ENCODE data around the gene FKBP7.
"Not testable (repeated sequence)": the region's sequence is repeated elsewhere in the genome, so short reads cannot be mapped to it uniquely, and the experiment has no call there.

Gene FKBP7, protein sequence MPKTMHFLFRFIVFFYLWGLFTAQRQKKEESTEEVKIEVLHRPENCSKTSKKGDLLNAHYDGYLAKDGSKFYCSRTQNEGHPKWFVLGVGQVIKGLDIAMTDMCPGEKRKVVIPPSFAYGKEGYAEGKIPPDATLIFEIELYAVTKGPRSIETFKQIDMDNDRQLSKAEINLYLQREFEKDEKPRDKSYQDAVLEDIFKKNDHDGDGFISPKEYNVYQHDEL

DNA sequence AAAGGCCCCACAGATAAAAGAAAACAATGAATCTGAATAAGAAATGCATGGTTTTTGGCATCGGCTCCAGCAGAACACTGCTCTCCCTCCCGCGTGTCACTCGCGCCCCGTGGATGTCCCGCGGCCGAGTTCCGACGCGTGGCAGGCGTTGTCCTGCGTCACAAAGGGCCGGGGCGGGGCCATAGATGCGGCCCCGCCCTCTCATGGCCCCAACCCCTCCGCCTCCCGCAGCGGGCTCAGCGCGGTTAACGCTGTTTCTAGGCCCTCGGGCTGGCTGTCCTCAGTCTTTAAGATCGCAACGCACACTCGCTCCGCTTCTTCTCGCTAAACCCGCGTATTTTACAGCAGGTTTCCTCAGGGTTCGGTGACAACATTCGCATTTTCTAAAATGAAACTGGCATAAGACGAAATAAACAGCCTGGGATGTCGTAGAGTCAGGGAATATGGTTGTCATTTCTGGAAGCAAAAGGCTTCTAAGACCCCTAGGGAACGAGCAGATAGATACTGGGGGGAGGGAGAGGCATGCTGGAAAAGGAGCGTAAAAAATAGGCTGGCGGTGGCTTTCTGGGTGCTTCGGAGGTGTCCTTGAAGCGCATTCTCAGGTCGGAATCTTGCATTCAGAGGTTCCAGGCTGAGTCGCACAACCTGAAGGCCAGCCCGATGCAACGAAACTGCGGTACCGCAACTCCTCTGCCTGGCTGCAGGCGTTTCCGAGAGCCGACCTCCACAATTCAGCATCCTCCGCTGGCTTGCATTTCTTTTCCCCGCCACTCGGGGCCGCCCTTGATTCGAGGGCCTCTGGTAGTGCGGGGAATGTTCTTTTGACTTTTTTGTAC, at the start of gene FKBP7:
FKBP7 (minus strand) TSS at position 162 of the 836 bp plus-strand sequence; CDS start at position 61, 101 bp downstream.
- DNase-seq (ENCODE audit: low read depth, low spot score), result no peak
- peak within 1 kb of the TSS; percentile 49 for H3K27ac ChIP-seq

DNA sequence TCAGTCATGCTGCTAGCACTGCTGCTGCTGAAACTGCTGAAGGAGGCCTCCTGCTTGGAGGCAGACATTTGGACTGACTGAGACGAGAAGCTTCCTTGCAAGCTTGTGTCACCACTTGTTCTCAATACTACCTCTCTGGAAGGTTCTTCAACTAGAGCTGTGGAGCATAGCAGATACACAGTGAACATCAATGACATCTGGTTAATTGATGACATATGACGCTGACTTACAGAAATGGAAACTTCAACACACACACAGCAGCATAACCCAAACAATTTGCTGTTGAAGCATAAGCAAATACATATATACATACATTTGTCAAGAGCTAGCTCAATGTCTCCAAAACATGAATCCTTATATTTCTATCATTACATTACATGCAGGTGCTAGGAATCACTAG, 49.2 kb upstream of the FKBP7 start:
- no peak for DNase-seq (ENCODE audit: low read depth, low spot score)
- no peak overlapping the region for H3K27ac ChIP-seq

DNA sequence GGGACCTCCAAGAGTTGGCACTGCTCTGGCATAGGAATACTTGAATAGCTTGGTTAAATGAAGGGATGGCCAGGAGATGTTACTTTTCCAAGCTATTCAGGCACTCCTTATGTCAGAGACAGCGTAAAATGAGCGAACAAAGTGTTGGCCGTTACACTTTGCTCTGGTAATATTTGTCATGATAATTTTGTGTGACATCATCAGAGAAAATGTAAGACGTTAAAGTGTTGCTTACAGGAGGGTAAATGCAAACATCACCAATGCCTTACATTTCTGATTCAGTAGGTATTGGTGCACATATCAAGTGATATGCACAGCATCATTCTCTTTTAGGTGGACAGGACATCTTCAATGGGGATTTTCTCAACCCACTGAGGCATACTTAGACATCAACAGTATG, 47.9 kb upstream of the FKBP7 start:
- no peak for DNase-seq (ENCODE audit: low read depth, low spot score)
- no peak overlapping the region for H3K27ac ChIP-seq

DNA sequence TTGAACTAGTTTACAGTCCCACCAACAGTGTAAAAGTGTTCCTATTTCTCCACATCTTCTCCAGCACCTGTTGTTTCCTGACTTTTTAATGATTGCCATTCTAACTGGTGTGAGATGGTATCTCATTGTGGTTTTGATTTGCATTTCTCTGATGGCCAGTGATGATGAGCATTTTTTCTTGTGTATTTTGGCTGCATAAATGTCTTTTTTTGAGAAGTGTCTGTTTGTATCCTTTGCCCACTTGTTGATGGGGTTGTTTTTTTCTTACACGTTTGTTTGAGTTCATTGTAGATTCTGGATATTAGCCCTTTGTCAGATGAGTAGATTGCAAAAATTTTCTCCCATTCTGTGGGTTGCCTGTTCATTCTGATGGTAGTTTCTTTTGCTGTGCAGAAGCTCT, 47.1 kb upstream of the FKBP7 start:
- not testable (repeated sequence) for DNase-seq (ENCODE audit: low read depth, low spot score); H3K27ac ChIP-seq

DNA sequence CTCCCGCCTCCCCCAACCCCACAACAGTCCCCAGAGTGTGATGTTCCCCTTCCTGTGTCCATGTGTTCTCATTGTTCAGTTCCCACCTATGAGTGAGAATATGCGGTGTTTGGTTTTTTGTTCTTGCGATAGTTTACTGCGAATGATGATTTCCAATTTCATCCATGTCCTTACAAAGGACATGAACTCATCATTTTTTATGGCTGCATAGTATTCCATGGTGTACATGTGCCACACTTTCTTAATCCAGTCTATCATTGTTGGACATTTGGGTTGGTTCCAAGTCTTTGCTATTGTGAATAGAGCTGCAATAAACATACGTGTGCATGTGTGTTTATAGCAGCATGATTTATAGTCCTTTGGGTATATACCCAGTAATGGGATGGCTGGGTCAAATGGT, 46.6 kb upstream of the FKBP7 start:
- not testable (repeated sequence) for H3K27ac ChIP-seq; DNase-seq (ENCODE audit: low read depth, low spot score)

DNA sequence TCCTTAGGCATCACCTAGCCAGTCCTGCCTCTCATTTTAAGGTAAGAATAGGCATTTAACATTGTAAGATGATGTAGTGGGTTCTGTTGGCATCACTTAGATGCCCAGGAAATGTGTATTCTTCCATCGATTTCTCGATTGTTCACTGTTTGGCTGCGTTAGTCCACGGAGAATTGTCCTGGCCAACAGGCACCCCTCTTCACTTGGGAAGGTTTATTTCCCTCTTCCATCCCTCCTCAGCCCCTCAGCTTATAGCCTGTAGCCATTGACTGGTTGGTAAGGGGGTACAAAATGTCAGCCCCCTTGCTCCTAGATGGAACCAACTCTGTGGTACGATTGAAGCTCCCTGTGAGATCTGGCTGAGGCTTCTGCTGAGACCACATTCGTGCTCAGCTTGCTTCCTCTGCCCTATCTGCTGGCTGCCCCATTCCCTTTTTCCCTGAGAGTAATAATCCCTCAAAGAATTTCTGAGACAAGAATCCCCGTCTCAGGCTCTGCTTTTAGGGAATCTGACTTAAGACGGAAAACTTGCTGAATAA, 45.3 kb upstream of the FKBP7 start:
- no peak for DNase-seq (ENCODE audit: low read depth, low spot score)

DNA sequence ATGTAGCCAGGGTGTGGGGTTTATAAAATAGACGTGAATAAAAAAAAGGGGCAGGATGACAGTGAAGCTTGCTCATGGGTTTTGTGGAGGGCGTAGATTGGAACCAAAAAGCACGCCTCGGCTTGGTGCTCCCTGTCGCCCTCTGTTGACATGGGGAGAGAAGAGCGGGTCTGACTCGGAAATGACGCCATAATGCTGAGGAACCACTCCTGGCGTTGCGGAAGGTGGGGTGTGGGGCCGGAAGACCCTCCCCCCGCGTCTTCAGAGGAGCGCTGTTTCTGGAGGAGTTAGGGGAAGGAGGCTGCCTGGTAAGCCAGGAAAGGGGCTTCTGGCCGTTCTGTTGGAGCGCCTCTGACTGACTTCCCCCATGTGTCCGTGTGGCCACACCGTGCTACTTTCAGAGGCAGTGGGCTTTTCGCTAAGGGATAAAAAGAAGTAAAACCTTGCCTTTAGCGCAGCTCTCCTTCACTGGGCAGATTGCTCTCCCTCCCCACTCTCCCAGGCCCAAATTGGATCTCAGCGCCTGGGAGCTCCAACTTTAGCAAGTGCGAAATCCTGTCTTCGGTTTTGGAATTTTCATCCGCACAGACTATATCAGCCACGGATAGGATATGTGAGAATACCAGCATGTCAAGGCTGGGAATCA, 44.7 kb upstream of the FKBP7 start:
- peak; percentile 29 for DNase-seq (ENCODE audit: low read depth, low spot score)
- H3K27ac ChIP-seq, result peak overlapping the region; percentile 63

More for the DNA sequence above, 45.3 kb upstream of the FKBP7 start:
- H3K27ac ChIP-seq, result peak overlapping the region; percentile 63

GRCh38 chr2:178521304-178522150, 43.1 kb upstream of the FKBP7 start:
- DNase-seq (ENCODE audit: low read depth, low spot score), result no peak
- no peak overlapping the region for H3K27ac ChIP-seq

- DNase-seq (ENCODE audit: low read depth, low spot score), result no peak
Measured at GRCh38 chr2:178517496-178517895, 39.1 kb upstream of the FKBP7 start.

DNA sequence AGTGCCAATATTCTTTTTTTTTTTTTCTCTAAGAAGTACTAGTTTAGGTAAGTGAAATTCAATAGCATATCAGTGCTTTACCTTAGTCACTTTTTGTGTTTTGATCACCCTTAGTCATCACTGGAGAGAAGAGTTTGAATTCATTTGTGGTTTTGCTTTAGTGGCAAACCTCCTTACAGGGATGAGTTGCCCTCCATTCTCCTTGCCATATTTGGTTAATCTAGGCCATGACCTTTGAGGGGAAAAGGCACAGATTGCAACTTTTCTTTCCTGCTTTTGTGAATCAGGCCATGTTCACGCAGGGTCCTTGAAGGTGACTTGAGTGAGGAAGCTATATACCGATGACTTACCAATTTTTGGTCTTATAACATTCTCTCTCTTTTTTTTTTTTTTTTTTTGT, 36.3 kb upstream of the FKBP7 start:
- peak; percentile 29 for DNase-seq (ENCODE audit: low read depth, low spot score)
- no peak overlapping the region for H3K27ac ChIP-seq

More at GRCh38 chr2:178517496-178517895, 39.1 kb upstream of the FKBP7 start:
- no peak overlapping the region for H3K27ac ChIP-seq

GRCh38 chr2:178513876-178514275, 35.5 kb upstream of the FKBP7 start:
- no peak overlapping the region for H3K27ac ChIP-seq
- no peak for DNase-seq (ENCODE audit: low read depth, low spot score)

DNA sequence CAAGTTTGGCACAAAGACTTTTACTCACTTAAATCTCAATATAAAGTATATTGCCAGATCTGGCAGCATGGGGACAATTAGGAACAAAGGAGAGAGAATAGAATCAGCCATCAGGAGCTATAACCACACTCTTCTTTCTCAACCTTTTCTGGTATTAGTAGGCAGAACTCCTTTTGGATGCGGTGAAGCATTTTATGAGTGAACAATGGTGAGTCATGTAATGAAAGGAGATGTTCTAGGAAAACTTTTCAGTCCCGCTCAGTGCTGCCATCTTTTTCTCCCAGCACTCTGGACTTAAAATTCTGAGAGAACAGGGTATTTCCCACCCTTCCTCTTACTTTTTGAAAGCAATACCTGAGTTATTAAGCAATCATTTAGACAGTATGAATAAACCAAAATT, 34.1 kb upstream of the FKBP7 start:
- peak; percentile 5 for DNase-seq (ENCODE audit: low read depth, low spot score)
- H3K27ac ChIP-seq, result no peak overlapping the region

DNA sequence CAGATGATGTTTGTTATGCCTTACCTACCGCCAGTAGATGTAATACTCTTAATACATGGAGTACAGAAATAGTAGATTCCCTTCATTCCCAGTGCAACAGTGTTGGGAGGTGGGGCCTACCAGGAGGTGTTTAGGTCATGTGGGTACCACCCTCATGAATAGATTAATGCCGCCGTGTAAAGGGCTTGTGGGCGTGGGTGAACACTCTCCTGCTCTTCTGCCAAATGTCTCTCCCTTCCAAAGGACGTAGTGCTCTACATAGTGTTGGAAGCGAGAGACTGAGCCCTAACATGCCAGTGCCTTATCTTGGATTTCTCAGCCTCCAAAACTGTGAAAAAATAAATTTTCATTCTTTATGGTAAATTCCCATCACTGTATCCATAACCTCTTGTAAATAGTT, 32.0 kb upstream of the FKBP7 start:
- H3K27ac ChIP-seq, result no peak overlapping the region
- no peak for DNase-seq (ENCODE audit: low read depth, low spot score)

DNA sequence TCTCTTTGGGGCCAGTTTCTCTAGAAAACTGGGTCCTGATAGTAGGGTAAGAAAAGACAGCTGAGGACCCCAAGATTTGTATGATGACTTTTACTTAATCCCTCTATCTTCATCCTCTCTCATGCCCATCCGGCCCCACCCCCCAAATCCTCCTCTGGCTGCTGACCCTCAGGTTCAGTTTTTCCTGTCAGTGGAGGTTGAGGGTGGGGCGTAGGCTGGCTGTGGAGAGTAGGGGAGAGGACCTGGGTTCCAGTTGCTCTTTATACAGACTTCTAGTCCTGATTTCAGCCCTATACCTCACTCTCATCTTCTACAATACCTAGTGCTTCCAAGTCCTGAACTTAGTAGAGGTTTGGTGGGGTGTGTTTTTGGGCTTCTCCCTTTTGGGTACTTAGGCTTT, 30.2 kb upstream of the FKBP7 start:
- no peak overlapping the region for H3K27ac ChIP-seq
- DNase-seq (ENCODE audit: low read depth, low spot score), result no peak

GRCh38 chr2:178506949-178507348, 28.5 kb upstream of the FKBP7 start:
- DNase-seq (ENCODE audit: low read depth, low spot score), result no peak
- H3K27ac ChIP-seq, result no peak overlapping the region

DNA sequence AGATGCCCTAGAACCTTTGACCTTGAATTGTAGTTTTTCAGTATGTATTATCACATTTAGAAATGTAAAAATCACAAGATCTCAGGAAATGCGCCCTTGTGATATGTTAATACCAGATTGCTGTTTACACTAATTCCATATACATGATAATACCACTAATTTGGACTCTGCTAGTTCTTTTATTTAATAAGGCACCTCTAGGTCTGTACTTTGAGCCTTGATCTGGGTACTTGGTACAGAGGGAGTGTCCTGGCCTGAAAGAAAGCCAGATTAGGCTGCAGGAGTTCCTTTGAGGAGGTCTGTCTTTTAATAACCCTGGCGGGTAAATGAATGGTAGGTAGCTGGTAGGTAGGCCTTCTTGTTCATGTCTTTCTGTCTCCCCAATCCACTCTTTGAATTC, 28.1 kb upstream of the FKBP7 start:
- DNase-seq (ENCODE audit: low read depth, low spot score), result no peak
- H3K27ac ChIP-seq, result no peak overlapping the region

DNA sequence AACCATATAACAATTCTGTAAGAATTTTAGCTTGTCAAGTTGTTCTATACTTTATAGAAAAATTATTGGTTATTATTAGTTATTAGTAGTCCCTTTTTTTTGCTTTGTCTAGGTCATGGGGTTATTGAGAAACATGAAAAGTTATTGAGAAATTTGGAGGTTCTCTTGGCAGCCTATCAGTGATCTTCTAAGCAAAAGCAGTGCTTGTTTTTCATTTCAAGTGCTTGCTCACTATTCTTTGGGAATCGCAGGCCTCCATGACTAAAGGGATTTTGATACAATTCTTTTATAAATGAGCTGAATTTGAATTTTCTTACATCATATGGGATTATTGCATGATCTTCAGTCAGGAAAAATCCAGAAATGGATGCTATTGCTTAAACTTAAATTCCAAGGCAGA, 27.7 kb upstream of the FKBP7 start:
- H3K27ac ChIP-seq, result no peak overlapping the region
- DNase-seq (ENCODE audit: low read depth, low spot score), result no peak

GRCh38 chr2:178502751-178503150, 24.4 kb upstream of the FKBP7 start:
- H3K27ac ChIP-seq, result no peak overlapping the region
- no peak for DNase-seq (ENCODE audit: low read depth, low spot score)

GRCh38 chr2:178499640-178500039, 21.2 kb upstream of the FKBP7 start:
- no peak overlapping the region for H3K27ac ChIP-seq
- DNase-seq (ENCODE audit: low read depth, low spot score), result no peak

DNA sequence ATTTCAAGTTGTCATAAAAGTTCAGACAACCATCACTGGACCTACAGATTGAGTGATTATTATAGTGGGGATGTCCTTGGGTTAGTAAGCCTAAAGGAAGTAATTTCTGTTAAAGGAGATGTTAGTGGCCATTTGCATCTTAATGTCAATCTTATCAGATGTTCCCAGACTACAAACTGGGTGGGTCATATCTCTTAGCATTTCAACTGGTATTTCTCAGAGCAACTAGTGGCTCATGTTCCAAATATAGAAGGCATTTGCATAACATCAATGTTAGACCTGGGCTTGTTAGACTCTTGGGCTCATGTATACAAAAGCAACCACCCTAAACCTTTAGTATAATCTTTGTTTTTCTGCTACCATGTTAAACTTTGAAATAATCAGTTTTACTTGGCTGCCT, 19.7 kb upstream of the FKBP7 start:
- DNase-seq (ENCODE audit: low read depth, low spot score), result no peak
- H3K27ac ChIP-seq, result no peak overlapping the region

Data from epithelial cell of prostate (primary cell).